CD14-positive monocyte (primary cell): ENCODE data around the gene ADGRG1. TPM values are rescaled to one million over a fixed set of nuclear protein-coding genes. Genes with fewer than 3 reads are reported as not detected.

Experiments
- DNase-seq, 3 donors: peaks; one replicate each; pipeline ENCODE4 v3.0.0-alpha.2; 2011 to 2022
- H2AFZ ChIP-seq: 2 replicates; pipeline ENCODE4 v1.6.0; 2012; ENCODE audit warnings: mild to moderate bottlenecking, low read depth, low read length, inconsistent platforms; ENCODE audit not compliant: insufficient read depth, poor library complexity, severe bottlenecking
- H3K27ac ChIP-seq, 2 donors: 1 replicate in 1 of 2; 2 replicates in 1 of 2; pipeline ENCODE4 v1.5.1; 2012 to 2013; ENCODE audit warnings: low read length in 2 of 2, control low read depth in 1 of 2, inconsistent platforms in 1 of 2, low read depth in 1 of 2, mild to moderate bottlenecking in 1 of 2
- H3K27me3 ChIP-seq, 2 donors: one replicate each; pipeline versions ENCODE4 v1.6.0 to v1.6.1; 2011 to 2013; ENCODE audit warnings: low read length in 2 of 2; ENCODE audit not compliant: control insufficient read depth in 2 of 2, insufficient read depth in 2 of 2
- H3K36me3 ChIP-seq, 2 donors: replicated peaks in 1 of 2; 1 replicate in 1 of 2; 2 replicates in 1 of 2; pipeline versions ENCODE4 v1.5.1 to v1.6.1; 2012 to 2013; ENCODE audit warnings: low read length in 2 of 2, control low read depth in 1 of 2, inconsistent platforms in 1 of 2, mild to moderate bottlenecking in 1 of 2; ENCODE audit not compliant: insufficient read depth in 2 of 2, control insufficient read depth in 1 of 2
- H3K4me1 ChIP-seq, 2 donors: 1 replicate in 1 of 2; 2 replicates in 1 of 2; pipeline versions ENCODE4 v1.5.1 to v1.6.1; 2012 to 2013; ENCODE audit warnings: low read length in 2 of 2, control low read depth in 1 of 2, inconsistent platforms in 1 of 2, mild to moderate bottlenecking in 1 of 2, moderate library complexity in 1 of 2; ENCODE audit not compliant: insufficient read depth in 2 of 2, control insufficient read depth in 1 of 2
- H3K4me2 ChIP-seq: replicated peaks from 2 replicates; pipeline ENCODE3; 2012; ENCODE audit warnings: low read length, moderate library complexity, mild to moderate bottlenecking; ENCODE audit not compliant: poor library complexity, severe bottlenecking; ENCODE audit errors: extremely low read depth
- H3K4me3 ChIP-seq, 3 experiments: fragments of 200-600 bp in 1 of 3; sonication (generic) in 1 of 3; replicated peaks in 1 of 3; 1 replicate in 2 of 3; 2 replicates in 1 of 3; pipeline ENCODE4 v1.5.1; 2011 to 2013; ENCODE audit warnings: low read length in 3 of 3, mild to moderate bottlenecking in 3 of 3, control low read depth in 2 of 3, low read depth in 2 of 3, inconsistent platforms in 1 of 3, moderate library complexity in 1 of 3
- H3K79me2 ChIP-seq: 2 replicates; pipeline ENCODE4 v1.6.0; 2012; ENCODE audit warnings: mild to moderate bottlenecking, control low read depth, inconsistent platforms, low read length, moderate library complexity; ENCODE audit not compliant: insufficient read depth
- H3K9ac ChIP-seq: 2 replicates; pipeline ENCODE4 v1.6.0; 2017; ENCODE audit warnings: low read length, mild to moderate bottlenecking; ENCODE audit not compliant: insufficient read depth, poor library complexity, severe bottlenecking
- H3K9me3 ChIP-seq, 2 donors: replicated peaks in 1 of 2; 1 replicate in 1 of 2; 2 replicates in 1 of 2; pipeline versions ENCODE4 v1.5.1 to v1.6.1; 2012 to 2013; ENCODE audit warnings: low read length in 2 of 2, control low read depth in 1 of 2; ENCODE audit not compliant: control insufficient read depth in 1 of 2, insufficient read depth in 1 of 2
- H4K20me1 ChIP-seq: 2 replicates; pipeline ENCODE4 v1.6.0; 2012; ENCODE audit warnings: mild to moderate bottlenecking, low read length, control low read depth, moderate library complexity; ENCODE audit not compliant: insufficient read depth
- H3K27ac Mint-ChIP-seq, 7 donors: one replicate each; pipeline ENCODE4 v1.8.0; 2020; ENCODE audit warnings: mild to moderate bottlenecking in 7 of 7, mixed read lengths in 7 of 7, moderate library complexity in 6 of 7, inconsistent platforms in 2 of 7
- H3K27me3 Mint-ChIP-seq, 3 donors: one replicate each; pipeline ENCODE4 v1.8.0; 2021 to 2022; ENCODE audit warnings: low read depth in 3 of 3, mild to moderate bottlenecking in 3 of 3, mixed read lengths in 3 of 3, moderate library complexity in 3 of 3, inconsistent platforms in 1 of 3
- H3K36me3 Mint-ChIP-seq, 2 donors: one replicate each; pipeline ENCODE4 v1.8.0; 2020; ENCODE audit warnings: mixed read lengths in 2 of 2, inconsistent platforms in 1 of 2, mild to moderate bottlenecking in 1 of 2
- H3K4me1 Mint-ChIP-seq: one replicate; pipeline ENCODE4 v1.8.0; 2020; ENCODE audit warnings: mild to moderate bottlenecking, mixed read lengths
- H3K4me3 Mint-ChIP-seq, 2 donors: one replicate each; pipeline ENCODE4 v1.8.0; 2020; ENCODE audit warnings: mild to moderate bottlenecking in 2 of 2, mixed read lengths in 2 of 2, moderate library complexity in 1 of 2
- H3K9me3 Mint-ChIP-seq, 7 donors: one replicate each; pipeline ENCODE4 v1.8.0; 2020 to 2022; ENCODE audit warnings: mixed read lengths in 7 of 7, mild to moderate bottlenecking in 6 of 7, moderate library complexity in 6 of 7, inconsistent platforms in 2 of 7
- WGBS: methylation state at CpG from one replicate; pipeline ENCODE4 v1.1.5; 2013; ENCODE audit warnings: missing lambda C conversion rate; ENCODE audit not compliant: insufficient coverage; 5-methylcytosine and 5-hydroxymethylcytosine counted together
- intact Hi-C, 2 donors: fragments of 100-400 bp; cut with micrococcal nuclease; formaldehyde crosslinking; loops; one replicate each; pipeline versions ENCODE4 v1.15.0 to v1.15.1; 2023
- polyA plus RNA-seq, 3 donors: library from polyadenylated mRNA; depleted of rRNA in 1 of 3; unstranded in 2 of 3; stranded (reverse) in 1 of 3; fragments of 300-500 nt in 2 of 3; fragments of >200 nt in 1 of 3; fragmentation: Illumina TruSeq in 2 of 3; gene quantifications; 1 replicate in 2 of 3; 2 replicates in 1 of 3; pipeline ENCODE4 v1.2.3, GENCODE V29; 2012 to 2021
- TF ChIP-seq, protein P1 (sequence below): fragments of 200-600 bp; IDR thresholded peaks from one replicate; pipeline ENCODE4 v1.8.0; 2022; ENCODE audit warnings: antibody characterized with exemption, mild to moderate bottlenecking

Gene ADGRG1
- polyA plus RNA-seq, 3 donors: 0.07 to 0.39 (median 0.08) TPM

DNA sequence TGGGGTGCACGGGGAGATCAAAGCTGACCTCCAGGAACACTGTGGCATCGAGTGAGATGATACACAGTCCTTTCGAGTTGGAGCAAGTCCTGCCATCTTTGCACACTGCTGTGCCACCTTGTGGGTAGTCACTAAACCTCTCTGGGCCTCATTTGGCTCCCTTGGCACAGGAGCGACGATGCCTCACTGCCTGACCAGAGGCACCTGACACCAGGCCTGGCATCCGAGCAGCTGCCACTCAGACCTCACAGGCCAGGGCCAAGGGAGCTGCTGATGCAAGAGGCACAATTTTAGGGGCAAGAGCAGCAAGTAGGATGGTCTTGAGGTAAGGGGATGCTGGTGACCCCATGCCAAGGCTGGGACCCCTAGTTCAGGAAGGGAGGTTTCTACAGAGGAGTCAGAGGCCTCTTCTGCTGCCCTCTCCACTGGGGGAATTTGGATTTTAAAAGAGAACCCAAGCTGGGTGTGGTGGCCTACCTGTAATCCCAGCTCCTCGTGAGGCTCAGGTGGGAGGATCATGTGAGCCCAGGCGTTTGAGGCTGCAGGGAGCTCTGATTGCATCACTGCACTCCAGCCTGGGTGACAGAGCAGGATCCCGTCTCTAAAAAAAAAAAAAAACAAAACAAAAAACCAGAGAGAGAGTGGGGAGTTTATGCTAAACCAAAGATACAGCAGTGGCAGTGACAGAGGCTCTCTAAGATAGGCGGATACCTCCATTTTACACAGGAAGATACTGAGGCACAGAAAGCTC is 6.7 kb upstream of the ADGRG1 start:
- H3K27me3 Mint-ChIP-seq: peaks cover 7 to 20% (median 8%) of the 10 kb centered on the region in 3 donors
- DNase-seq: no peak
- H3K79me2 ChIP-seq: no peaks in the 10 kb centered on the region
- H3K4me2 ChIP-seq: no peak overlapping the region
- H3K9me3 Mint-ChIP-seq: peaks cover 0 to 4% (median 0%) of the 10 kb centered on the region in 7 donors
- H3K27ac Mint-ChIP-seq: no peak overlapping the region
- H4K20me1 ChIP-seq: no peaks in the 10 kb centered on the region
- H3K27me3 ChIP-seq: peaks cover 0 to 4% of the 10 kb centered on the region in 2 donors
- no peak overlapping the region for H3K4me3 Mint-ChIP-seq
- no peak overlapping the region for H2AFZ ChIP-seq
- no peaks in the 10 kb centered on the region for H3K36me3 ChIP-seq
- no peaks in the 10 kb centered on the region for H3K36me3 Mint-ChIP-seq
- no peaks in the 10 kb centered on the region for H3K4me1 ChIP-seq
- H3K27ac ChIP-seq: no peak overlapping the region
- WGBS: 90% methylated on average over 8 of the region's 10 CpGs
- intact Hi-C loops: no loop called here
- H3K9ac ChIP-seq: no peak overlapping the region
- no peak overlapping the region for H3K4me3 ChIP-seq
- peaks cover 5% of the 10 kb centered on the region for H3K4me1 Mint-ChIP-seq
- no peaks in the 10 kb centered on the region for H3K9me3 ChIP-seq
- TF ChIP-seq, protein P1, sequence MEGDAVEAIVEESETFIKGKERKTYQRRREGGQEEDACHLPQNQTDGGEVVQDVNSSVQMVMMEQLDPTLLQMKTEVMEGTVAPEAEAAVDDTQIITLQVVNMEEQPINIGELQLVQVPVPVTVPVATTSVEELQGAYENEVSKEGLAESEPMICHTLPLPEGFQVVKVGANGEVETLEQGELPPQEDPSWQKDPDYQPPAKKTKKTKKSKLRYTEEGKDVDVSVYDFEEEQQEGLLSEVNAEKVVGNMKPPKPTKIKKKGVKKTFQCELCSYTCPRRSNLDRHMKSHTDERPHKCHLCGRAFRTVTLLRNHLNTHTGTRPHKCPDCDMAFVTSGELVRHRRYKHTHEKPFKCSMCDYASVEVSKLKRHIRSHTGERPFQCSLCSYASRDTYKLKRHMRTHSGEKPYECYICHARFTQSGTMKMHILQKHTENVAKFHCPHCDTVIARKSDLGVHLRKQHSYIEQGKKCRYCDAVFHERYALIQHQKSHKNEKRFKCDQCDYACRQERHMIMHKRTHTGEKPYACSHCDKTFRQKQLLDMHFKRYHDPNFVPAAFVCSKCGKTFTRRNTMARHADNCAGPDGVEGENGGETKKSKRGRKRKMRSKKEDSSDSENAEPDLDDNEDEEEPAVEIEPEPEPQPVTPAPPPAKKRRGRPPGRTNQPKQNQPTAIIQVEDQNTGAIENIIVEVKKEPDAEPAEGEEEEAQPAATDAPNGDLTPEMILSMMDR: no peak

DNA sequence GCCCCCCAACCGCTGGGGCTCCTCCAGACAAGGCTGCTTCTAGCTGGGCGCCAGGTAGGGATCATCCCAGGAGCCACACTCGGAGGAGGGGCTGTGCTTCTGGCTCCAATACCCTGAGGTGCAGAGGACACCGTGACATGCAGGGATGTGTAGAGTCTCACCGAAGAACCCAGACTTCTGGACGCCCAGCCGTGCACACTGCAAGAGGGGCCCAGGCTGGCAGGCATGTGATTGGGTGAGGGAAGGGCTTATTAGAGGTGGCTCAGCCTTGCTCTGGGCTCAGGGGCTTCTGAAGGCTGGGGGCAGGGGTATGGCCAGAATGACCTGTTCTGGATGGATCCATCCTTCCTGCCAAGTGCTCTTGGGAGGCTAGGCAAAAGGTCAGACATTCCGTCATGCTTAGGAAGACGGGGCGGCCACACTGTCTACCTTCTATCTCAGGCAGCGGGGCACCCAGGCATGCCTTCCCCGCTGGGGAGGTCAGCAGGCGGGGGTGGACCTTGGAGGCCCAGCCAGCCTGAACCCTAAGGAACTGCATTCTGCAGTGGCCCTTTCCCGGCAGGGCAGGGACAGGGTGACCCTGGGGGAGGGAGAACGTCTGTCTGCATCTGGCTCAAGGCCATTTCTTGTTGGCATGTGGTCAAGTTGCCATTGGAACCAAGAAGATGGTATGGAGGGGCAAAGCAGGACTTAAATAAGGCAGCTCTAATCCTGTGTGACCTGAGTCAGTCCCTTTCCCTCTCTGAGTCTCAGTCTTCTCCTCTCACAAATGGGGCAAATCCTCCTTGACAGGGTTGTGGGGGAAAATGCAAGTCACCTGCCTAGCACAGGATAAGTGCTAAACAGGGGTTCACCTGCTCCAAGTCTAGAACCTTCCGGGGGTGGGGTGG is 5.8 kb upstream of the ADGRG1 start:
- H3K27ac Mint-ChIP-seq: no peak overlapping the region
- 96% methylated on average over 16 of the region's 16 CpGs for WGBS
- H3K9me3 Mint-ChIP-seq: peaks cover 0 to 4% (median 0%) of the 10 kb centered on the region in 7 donors
- Histone ChIP-seq H2AFZ (no peak overlapping the region), H3K27me3 (peaks cover 0 to 4% of the 10 kb centered on the region in 2 donors), H3K36me3 (no peaks in the 10 kb centered on the region), H4K20me1 (no peaks in the 10 kb centered on the region), H3K4me1 (no peaks in the 10 kb centered on the region), H3K9me3 (no peaks in the 10 kb centered on the region), H3K4me3 (no peak overlapping the region), H3K79me2 (no peaks in the 10 kb centered on the region), H3K4me2 (no peak overlapping the region), H3K9ac (no peak overlapping the region), H3K27ac (no peak overlapping the region)
- H3K36me3 Mint-ChIP-seq: no peaks in the 10 kb centered on the region
- intact Hi-C loops: no loop called here
- peaks cover 5% of the 10 kb centered on the region for H3K4me1 Mint-ChIP-seq
- TF ChIP-seq, protein P1: no peak
- DNase-seq: no peak
- peaks cover 11 to 28% (median 11%) of the 10 kb centered on the region in 3 donors for H3K27me3 Mint-ChIP-seq
- no peak overlapping the region for H3K4me3 Mint-ChIP-seq
